Measurements from ENCODE around the gene PCDHA10.
"Not testable (repeated sequence)": the region's sequence is repeated elsewhere in the genome, so short reads cannot be mapped to it uniquely, and the experiment has no call there.

The PCDHA10 gene

GRCh38 chr5:140875085-140876065 is 19.7 kb downstream of the PCDHA10 start, which contains the start of gene PCDHA12:
TSS of gene PCDHA12 (plus strand) at chr5:140875308. CDS start at chr5:140875473, 165 bp downstream.
- Histone ChIP-seq H3K27ac (ENCODE audit: low read depth, low read length, poor library complexity, severe bottlenecking) (no peak within 1 kb of the TSS), H3K9ac (ENCODE audit: low read length) (no peak within 1 kb of the TSS)
- peak; percentile 26 for TF ChIP-seq CTCF (IDR thresholded peaks at IDR 0.05; ENCODE audit: low read length)
- no peak for TF ChIP-seq EZH2 (IDR thresholded peaks at IDR 0.05; ENCODE audit: borderline replicate concordance, low read length)

GRCh38 chr5:140876541-140877261 is 21.0 kb downstream of the PCDHA10 start:
- not testable (repeated sequence) for H3K9ac ChIP-seq (ENCODE audit: low read length); H4K20me1 ChIP-seq (ENCODE audit: insufficient read depth, low read length); H3F3A ChIP-seq (ENCODE audit: insufficient read depth, low read length); H3K9me3 ChIP-seq (ENCODE audit: low read length); H3K27ac ChIP-seq (ENCODE audit: low read depth, low read length, poor library complexity, severe bottlenecking); H3K4me2 ChIP-seq (ENCODE audit: low read length); H3K79me2 ChIP-seq (ENCODE audit: insufficient read depth, low read length); H3K9me2 ChIP-seq (ENCODE audit: low read depth, low read length); H2AFZ ChIP-seq (ENCODE audit: low read length); H3K4me3 ChIP-seq (ENCODE audit: low read depth, low read length, poor library complexity, severe bottlenecking); H3K36me3 ChIP-seq (ENCODE audit: insufficient read depth, low read length); H3K4me1 ChIP-seq (ENCODE audit: insufficient read depth, low read length, severe bottlenecking); H3K27me3 ChIP-seq (ENCODE audit: insufficient read depth, low read length)

More at GRCh38 chr5:140875085-140876065, 19.7 kb downstream of the PCDHA10 start, which contains the start of gene PCDHA12:
- no peak within 1 kb of the TSS for H3K4me3 ChIP-seq (ENCODE audit: low read depth, low read length, poor library complexity, severe bottlenecking)
- no peaks in the 10 kb centered on the region for H3K9me3 ChIP-seq (ENCODE audit: low read length)
- H3K27me3 ChIP-seq (ENCODE audit: insufficient read depth, low read length) = no peaks in the 10 kb centered on the region
- H2AFZ ChIP-seq (ENCODE audit: low read length) = no peak within 1 kb of the TSS
- no peaks in the 10 kb centered on the region for H3F3A ChIP-seq (ENCODE audit: insufficient read depth, low read length)
- H3K9me2 ChIP-seq (ENCODE audit: low read depth, low read length) = no peaks in the 10 kb centered on the region
- no peaks in the 10 kb centered on the region for H3K4me1 ChIP-seq (ENCODE audit: insufficient read depth, low read length, severe bottlenecking)
- no peaks in the 10 kb centered on the region for H3K79me2 ChIP-seq (ENCODE audit: insufficient read depth, low read length)
- H3K4me2 ChIP-seq (ENCODE audit: low read length) = no peak within 1 kb of the TSS
- H4K20me1 ChIP-seq (ENCODE audit: insufficient read depth, low read length) = no peaks in the 10 kb centered on the region
- no peaks in the 10 kb centered on the region for H3K36me3 ChIP-seq (ENCODE audit: insufficient read depth, low read length)

- no peak for TF ChIP-seq EZH2 (IDR thresholded peaks at IDR 0.05; ENCODE audit: borderline replicate concordance, low read length)
- TF ChIP-seq CTCF (IDR thresholded peaks at IDR 0.05; ENCODE audit: low read length) = no peak
- no peaks in the 10 kb centered on the region for H3K79me2 ChIP-seq (ENCODE audit: insufficient read depth, low read length)
- H3K36me3 ChIP-seq (ENCODE audit: insufficient read depth, low read length) = no peaks in the 10 kb centered on the region
- no peaks in the 10 kb centered on the region for H3F3A ChIP-seq (ENCODE audit: insufficient read depth, low read length)
- H3K4me1 ChIP-seq (ENCODE audit: insufficient read depth, low read length, severe bottlenecking) = no peaks in the 10 kb centered on the region
- no peaks in the 10 kb centered on the region for H3K27me3 ChIP-seq (ENCODE audit: insufficient read depth, low read length)
- H3K9me2 ChIP-seq (ENCODE audit: low read depth, low read length) = no peaks in the 10 kb centered on the region
- H3K9me3 ChIP-seq (ENCODE audit: low read length) = no peaks in the 10 kb centered on the region
- no peak overlapping the region for H3K4me3 ChIP-seq (ENCODE audit: low read depth, low read length, poor library complexity, severe bottlenecking)
- no peak overlapping the region for H3K9ac ChIP-seq (ENCODE audit: low read length)
- no peak overlapping the region for H2AFZ ChIP-seq (ENCODE audit: low read length)
- H4K20me1 ChIP-seq (ENCODE audit: insufficient read depth, low read length) = no peaks in the 10 kb centered on the region
- H3K27ac ChIP-seq (ENCODE audit: low read depth, low read length, poor library complexity, severe bottlenecking) = no peak overlapping the region
- no peak overlapping the region for H3K4me2 ChIP-seq (ENCODE audit: low read length)
Observed at GRCh38 chr5:140877262-140877581, 21.5 kb downstream of the PCDHA10 start.

All from OCI-LY1 (cell line).